B cell (primary cell): Measurements from ENCODE around the gene XRCC6.

Experiments used
- CTCF ChIP-seq: fragments of 200-600 bp; IDR thresholded peaks from one replicate; pipeline ENCODE4 v1.8.0; 2022; ENCODE audit warnings: antibody characterized with exemption, mild to moderate bottlenecking
- EZH2 ChIP-seq: IDR thresholded peaks from 2 replicates; pipeline ENCODE4 v1.6.1; 2012; ENCODE audit warnings: borderline replicate concordance, low read depth, mild to moderate bottlenecking, moderate library complexity, low read length; ENCODE audit not compliant: insufficient read depth, poor library complexity, severe bottlenecking

DNA sequence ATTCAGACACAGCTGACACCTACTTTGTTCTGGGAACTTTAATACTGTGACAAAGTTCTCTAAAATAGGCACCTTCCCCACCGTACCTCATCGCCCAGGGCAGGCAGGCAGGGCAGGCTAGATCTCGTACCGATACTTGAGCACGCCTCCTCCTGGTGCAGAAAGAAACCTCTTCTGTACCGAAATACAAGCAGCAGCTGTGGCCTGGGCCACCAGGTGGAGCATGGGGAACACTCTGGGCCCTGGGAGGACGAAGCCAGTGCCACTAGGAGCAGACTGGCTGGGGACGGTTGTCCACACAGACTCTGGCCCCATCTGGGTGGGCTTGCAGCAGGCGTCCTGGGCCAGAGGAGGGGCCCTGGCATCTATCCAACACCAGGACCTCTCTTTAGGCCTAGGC is 44.2 kb upstream of the XRCC6 start:
- no peak for TF ChIP-seq CTCF
- no peak for TF ChIP-seq EZH2
